GM23248 (cell line): Measurements from ENCODE around the gene CDK4.

ENCODE experiments used
- EZH2 ChIP-seq: fragments of 200-600 bp; sonication (generic); IDR thresholded peaks from 2 replicates; pipeline ENCODE4 v1.6.1; 2018; ENCODE audit warnings: antibody characterized with exemption, mild to moderate bottlenecking; ENCODE audit not compliant: insufficient read depth, poor library complexity, severe bottlenecking
- EZH2phosphoT487 ChIP-seq: fragments of 200-600 bp; sonication (generic); IDR thresholded peaks from 2 replicates; pipeline ENCODE4 v1.6.1; 2018; ENCODE audit warnings: antibody characterized with exemption, moderate library complexity, mild to moderate bottlenecking, low read depth; ENCODE audit not compliant: insufficient read depth

DNA sequence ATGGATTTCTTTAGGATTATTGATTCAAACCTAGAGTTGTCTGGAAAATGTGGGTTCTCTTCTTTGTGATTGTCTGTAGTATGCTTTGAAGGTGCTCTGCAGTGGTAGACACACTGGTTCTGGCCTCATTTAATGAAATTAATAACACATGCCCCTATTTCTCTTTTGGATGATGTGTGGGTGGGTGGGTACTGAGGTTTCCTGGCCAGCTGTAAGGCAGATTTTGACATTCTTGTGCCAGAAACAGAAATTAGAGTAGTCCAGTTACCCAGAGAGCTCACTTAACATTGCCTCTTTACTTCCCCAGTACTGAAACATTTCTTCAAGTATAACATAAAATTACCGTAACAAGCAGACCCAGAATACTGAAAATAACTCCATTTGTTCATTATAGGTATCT lies 44.9 kb upstream of the CDK4 start:
- TF ChIP-seq EZH2 (no peak), EZH2phosphoT487 (no peak)
